Esophagus muscularis mucosa (tissue), 4 donors: ENCODE measurements around the gene APP. TPM values are rescaled to one million over a fixed set of nuclear protein-coding genes. Genes with fewer than 3 reads are reported as not detected.

ENCODE experiments used
- DNase-seq: peaks from one replicate; pipeline ENCODE4 v3.0.0-alpha.2; 2017; ENCODE audit errors: extremely low spot score
- H3K27ac ChIP-seq, 4 donors: fragments of 200-600 bp; sonication (generic); replicated peaks in 1 of 4; 1 replicate in 3 of 4; 2 replicates in 1 of 4; pipeline ENCODE4 v1.5.1; 2016 to 2019; ENCODE audit warnings: mild to moderate bottlenecking in 1 of 4
- H3K27me3 ChIP-seq, 4 donors: fragments of 200-600 bp; sonication (generic); one replicate each; pipeline versions ENCODE4 v1.5.1 to v1.6.0; 2016 to 2019
- H3K36me3 ChIP-seq, 4 donors: fragments of 200-600 bp; sonication (generic); one replicate each; pipeline ENCODE4 v1.5.1; 2016 to 2019
- H3K4me1 ChIP-seq, 4 donors: fragments of 200-600 bp; sonication (generic); one replicate each; pipeline ENCODE4 v1.5.1; 2016 to 2019
- H3K4me3 ChIP-seq, 4 donors: fragments of 200-600 bp; sonication (generic); 1 replicate in 2 of 4; 2 replicates in 2 of 4; pipeline ENCODE4 v1.5.1; 2016 to 2019; ENCODE audit warnings: mild to moderate bottlenecking in 4 of 4, moderate library complexity in 1 of 4
- H3K9me3 ChIP-seq, 4 donors: fragments of 200-600 bp; sonication (generic); 1 replicate in 3 of 4; 2 replicates in 1 of 4; pipeline ENCODE4 v1.5.1; 2016 to 2019
- EP300 ChIP-seq: sonication (generic); formaldehyde crosslinking; IDR thresholded peaks from one replicate; pipeline ENCODE4 v1.6.1; 2017; ENCODE audit warnings: antibody characterized with exemption
- POLR2A ChIP-seq: fragments of 450-650 bp; IDR thresholded peaks from one replicate; pipeline ENCODE4 v1.6.1; 2017; ENCODE audit warnings: antibody characterized with exemption, moderate library complexity, mild to moderate bottlenecking, low read depth
- POLR2AphosphoS5 ChIP-seq, 2 donors: sonication (generic); formaldehyde crosslinking; IDR thresholded peaks; one replicate each; pipeline ENCODE4 v1.6.1; 2017; ENCODE audit warnings: antibody characterized with exemption in 2 of 2
- WGBS: methylation state at CpG from one replicate; pipeline ENCODE4 v1.1.5; 2018; 5-methylcytosine and 5-hydroxymethylcytosine counted together
- intact Hi-C: fragments of 100-400 bp; cut with DNase I; formaldehyde crosslinking; loops from one replicate; pipeline ENCODE4 v1.15.1; 2023
- total RNA-seq, 4 donors: library from RNA; depleted of rRNA; stranded (reverse); fragments of >200 nt; gene quantifications; one replicate each; pipeline versions ENCODE4 v1.1.0 to v1.2.1, GENCODE V29; 2016
- TF ChIP-seq, protein P1 (sequence below), 3 experiments: fragments of 200-600 bp in 2 of 3; fragments of 450-650 bp in 1 of 3; sonication (generic) in 2 of 3; IDR thresholded peaks; one replicate each; pipeline ENCODE4 v1.5.1; 2017 to 2019; ENCODE audit warnings: antibody characterized with exemption in 3 of 3, mild to moderate bottlenecking in 2 of 3, moderate library complexity in 1 of 3

APP gene
- total RNA-seq, result 100 to 1,000 TPM; 459 to 790 (median 624) TPM

DNA sequence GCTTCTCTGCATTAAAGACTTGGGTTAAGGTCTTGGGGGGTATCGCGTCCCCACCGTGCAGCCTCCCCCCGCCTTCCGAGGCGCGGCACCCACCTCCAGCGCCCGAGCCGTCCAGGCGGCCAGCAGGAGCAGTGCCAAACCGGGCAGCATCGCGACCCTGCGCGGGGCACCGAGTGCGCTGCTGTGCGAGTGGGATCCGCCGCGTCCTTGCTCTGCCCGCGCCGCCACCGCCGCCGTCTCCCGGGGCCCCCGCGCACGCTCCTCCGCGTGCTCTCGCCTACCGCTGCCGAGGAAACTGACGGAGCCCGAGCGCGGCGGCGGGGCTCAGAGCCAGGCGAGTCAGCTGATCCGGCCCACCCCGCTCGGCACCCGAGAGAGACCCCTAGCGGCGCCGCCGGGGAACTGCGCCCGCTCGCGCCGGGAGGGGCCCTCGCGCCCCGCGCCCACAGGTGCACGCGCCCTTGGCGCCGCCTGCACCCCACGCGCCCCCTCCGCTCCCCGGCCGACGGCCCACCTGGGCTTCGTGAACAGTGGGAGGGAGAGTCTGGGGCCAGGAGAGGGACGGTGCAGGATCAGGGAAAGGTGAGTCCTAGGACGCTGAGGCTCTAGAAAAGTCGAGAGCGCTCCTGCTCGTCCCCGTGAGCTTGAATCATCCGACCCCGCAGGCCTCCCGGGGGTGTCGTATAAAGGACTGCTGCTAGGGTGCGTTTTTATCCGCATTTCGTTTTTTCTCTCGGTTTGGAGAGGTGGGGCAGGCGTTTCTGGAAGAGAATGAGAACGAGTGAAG, at the start of gene APP:
Gene APP, minus strand, starts transcription at position 300 of the 787 bp plus-strand sequence. Its CDS starts 150 bp downstream, at position 150.
- Histone ChIP-seq H3K27me3 (no peaks in the 10 kb centered on the region), H3K27ac (peak within 1 kb of the TSS; percentile 87 to 92 (median 88)), H3K4me3 (peak within 1 kb of the TSS; percentile 76 to 96 (median 90)), H3K4me1 (peaks cover 30 to 43% (median 42%) of the 10 kb centered on the region in 4 donors), H3K36me3 (no peaks in the 10 kb centered on the region), H3K9me3 (no peaks in the 10 kb centered on the region)
- 1% methylated on average over 39 of the region's 88 CpGs for WGBS
- peak; percentile 94 for DNase-seq
- TF ChIP-seq, protein P1, sequence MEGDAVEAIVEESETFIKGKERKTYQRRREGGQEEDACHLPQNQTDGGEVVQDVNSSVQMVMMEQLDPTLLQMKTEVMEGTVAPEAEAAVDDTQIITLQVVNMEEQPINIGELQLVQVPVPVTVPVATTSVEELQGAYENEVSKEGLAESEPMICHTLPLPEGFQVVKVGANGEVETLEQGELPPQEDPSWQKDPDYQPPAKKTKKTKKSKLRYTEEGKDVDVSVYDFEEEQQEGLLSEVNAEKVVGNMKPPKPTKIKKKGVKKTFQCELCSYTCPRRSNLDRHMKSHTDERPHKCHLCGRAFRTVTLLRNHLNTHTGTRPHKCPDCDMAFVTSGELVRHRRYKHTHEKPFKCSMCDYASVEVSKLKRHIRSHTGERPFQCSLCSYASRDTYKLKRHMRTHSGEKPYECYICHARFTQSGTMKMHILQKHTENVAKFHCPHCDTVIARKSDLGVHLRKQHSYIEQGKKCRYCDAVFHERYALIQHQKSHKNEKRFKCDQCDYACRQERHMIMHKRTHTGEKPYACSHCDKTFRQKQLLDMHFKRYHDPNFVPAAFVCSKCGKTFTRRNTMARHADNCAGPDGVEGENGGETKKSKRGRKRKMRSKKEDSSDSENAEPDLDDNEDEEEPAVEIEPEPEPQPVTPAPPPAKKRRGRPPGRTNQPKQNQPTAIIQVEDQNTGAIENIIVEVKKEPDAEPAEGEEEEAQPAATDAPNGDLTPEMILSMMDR (IDR thresholded peaks at IDR 0.05), result peak in 2 of 3 experiments; percentile 98 to 100
- TF ChIP-seq EP300 (no peak), POLR2A (peak; percentile 40), POLR2AphosphoS5 (IDR thresholded peaks at IDR 0.05) (peak; percentile 88 to 89)
- intact Hi-C loops, result loop anchor here (1.0 to 5.0 kb wide), 2 partner anchors 273 to 289 kb away; no protein-coding TSS in a partner anchor

DNA sequence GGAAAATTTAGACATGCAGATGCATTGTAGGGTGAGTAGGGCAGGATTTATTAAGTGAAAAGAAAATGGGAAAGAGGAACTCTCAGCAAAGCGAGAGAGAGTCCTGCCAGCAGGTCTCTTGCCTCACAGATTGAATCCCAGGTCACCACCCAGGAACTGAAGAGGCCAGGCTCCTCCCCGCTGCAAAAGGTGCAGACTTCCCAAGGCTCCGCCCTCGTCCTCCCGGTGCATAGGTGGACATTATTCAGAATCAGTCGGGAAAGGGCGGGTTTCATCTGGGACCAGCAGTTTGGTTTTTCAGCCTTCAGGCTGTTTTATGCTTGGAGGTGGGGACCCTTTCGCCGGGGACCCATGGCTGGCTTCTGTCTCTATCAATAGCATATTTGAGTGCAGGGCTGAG, 41.6 kb upstream of the APP start:
- WGBS, result 88% methylated on average over 9 of the region's 9 CpGs
- H3K27ac ChIP-seq, result no peak overlapping the region
- DNase-seq, result no peak
- no peaks in the 10 kb centered on the region for H3K27me3 ChIP-seq
- TF ChIP-seq, protein P1 (IDR thresholded peaks at IDR 0.05), result no peak
- TF ChIP-seq POLR2AphosphoS5 (IDR thresholded peaks at IDR 0.05) (no peak), POLR2A (no peak)
- H3K4me3 ChIP-seq, result no peak overlapping the region
- H3K36me3 ChIP-seq, result no peaks in the 10 kb centered on the region
- intact Hi-C loops, result no loop called here
- H3K4me1 ChIP-seq, result no peaks in the 10 kb centered on the region
- H3K9me3 ChIP-seq, result no peaks in the 10 kb centered on the region

DNA sequence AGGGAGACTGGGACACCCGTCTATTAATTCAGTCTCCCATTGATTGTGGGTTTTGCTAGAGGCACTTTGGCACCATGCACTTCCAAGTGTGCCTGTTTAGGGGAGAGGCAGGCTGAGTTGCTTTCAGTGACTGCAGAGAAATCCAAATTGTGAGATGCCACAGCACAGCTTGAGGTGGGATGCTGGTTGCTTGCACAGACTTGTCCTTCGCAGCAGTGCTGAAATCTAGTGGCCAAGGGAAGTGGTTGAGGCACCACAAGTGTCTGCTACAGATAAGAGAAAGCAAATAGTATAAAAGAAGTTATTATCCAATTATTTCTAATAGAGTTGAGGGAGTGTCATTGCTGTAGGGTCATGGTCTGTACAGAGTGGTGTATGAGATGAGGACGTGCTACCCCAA, 40.0 kb upstream of the APP start:
- no peaks in the 10 kb centered on the region for H3K9me3 ChIP-seq
- H3K27me3 ChIP-seq, result no peaks in the 10 kb centered on the region
- H3K4me1 ChIP-seq, result no peaks in the 10 kb centered on the region
- 75% methylated on average over 3 of the region's 3 CpGs for WGBS
- H3K36me3 ChIP-seq, result no peaks in the 10 kb centered on the region
- no peak overlapping the region for H3K4me3 ChIP-seq
- TF ChIP-seq POLR2A (no peak), EP300 (no peak), POLR2AphosphoS5 (IDR thresholded peaks at IDR 0.05) (no peak)
- TF ChIP-seq, protein P1 (IDR thresholded peaks at IDR 0.05), result no peak
- intact Hi-C loops, result no loop called here
- no peak overlapping the region for H3K27ac ChIP-seq
- no peak for DNase-seq

GRCh38 chr21:26207021-26207420, 36.5 kb upstream of the APP start:
- H3K9me3 ChIP-seq, result no peaks in the 10 kb centered on the region
- intact Hi-C loops, result no loop called here
- H3K27ac ChIP-seq, result no peak overlapping the region
- 82% methylated on average over 3 of the region's 3 CpGs for WGBS
- no peaks in the 10 kb centered on the region for H3K36me3 ChIP-seq
- H3K4me3 ChIP-seq, result no peak overlapping the region
- TF ChIP-seq POLR2A (no peak), EP300 (no peak), POLR2AphosphoS5 (IDR thresholded peaks at IDR 0.05) (no peak)
- TF ChIP-seq, protein P1 (IDR thresholded peaks at IDR 0.05), result no peak
- DNase-seq, result no peak
- H3K27me3 ChIP-seq, result no peaks in the 10 kb centered on the region
- H3K4me1 ChIP-seq, result no peaks in the 10 kb centered on the region
